ENCODE data around the gene ZNF614. TPM values are rescaled to one million over a fixed set of nuclear protein-coding genes. Genes with fewer than 3 reads are reported as not detected.

The ZNF614 gene
- total and polyA plus RNA-seq, 9 of the 15 experiments (the other 6 are each of a cell fraction or from before 2014, with no cell fraction given), result 4.9 to 16.3 (median 11.4) TPM

DNA sequence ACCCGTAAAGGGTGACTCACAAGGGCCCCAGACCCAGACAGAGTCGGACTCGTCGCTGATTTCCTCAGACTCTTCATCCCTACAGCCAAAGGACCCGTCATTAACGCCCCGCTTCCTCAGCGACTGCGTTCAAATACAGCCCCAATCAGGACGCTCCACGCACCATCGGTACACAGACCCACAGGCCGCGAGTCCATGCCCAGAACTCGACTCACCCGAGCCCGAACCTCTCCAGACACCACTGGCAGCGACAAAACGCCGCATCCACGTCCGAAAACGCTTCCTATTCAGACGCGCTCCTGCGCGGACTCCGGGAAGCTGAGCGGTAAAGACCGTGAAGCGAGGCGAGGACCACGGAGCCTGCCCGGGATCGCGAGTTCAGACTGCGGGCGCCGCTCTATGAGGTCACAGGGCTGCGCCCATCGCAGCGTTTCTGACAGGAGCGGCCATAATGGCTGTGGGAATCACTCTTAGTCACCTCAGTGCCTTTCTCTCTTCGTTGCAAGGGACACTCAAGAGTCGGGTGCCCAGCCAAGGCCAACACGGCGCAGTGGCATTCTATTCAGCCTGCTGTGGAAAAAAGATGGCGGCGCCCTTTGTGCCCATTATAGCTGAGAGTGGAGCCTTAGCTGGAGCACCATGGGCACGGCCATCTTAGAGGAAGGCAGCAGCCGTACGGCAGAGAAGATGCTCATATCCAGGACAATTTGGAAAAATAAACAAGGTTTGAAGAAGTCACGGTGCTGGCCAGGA is at the start of gene ZNF614 (continued):
- TF ChIP-seq ZKSCAN3 (CRISPR knock-in tag; IDR thresholded peaks at IDR 0.05) (no peak), IFI16 (CRISPR knock-in tag; IDR thresholded peaks at IDR 0.05) (no peak), RUNX1 (IDR thresholded peaks at IDR 0.05; ENCODE audit: low read depth) (no peak), CREB3 (tag; conservative IDR thresholded peaks at IDR 0.05; ENCODE audit: low read depth) (peak; percentile 90), BRD9 (IDR thresholded peaks at IDR 0.05; ENCODE audit: low read depth, partially characterized antibody) (no peak), CAMTA2 (CRISPR knock-in tag; conservative IDR thresholded peaks at IDR 0.05) (no peak), ZNF134 (CRISPR knock-in tag; conservative IDR thresholded peaks at IDR 0.05) (peak; percentile 60), OTX1 (CRISPR knock-in tag; IDR thresholded peaks at IDR 0.05) (no peak), BRD4 (IDR thresholded peaks at IDR 0.05) (0 out of 2 replicates have a peak, but pooled peaks have one; percentile 28), RB1 (IDR thresholded peaks at IDR 0.05; ENCODE audit: low read depth) (no peak), MYBL2 (IDR thresholded peaks at IDR 0.05; ENCODE audit: low read depth) (peak; percentile 76), MYBL2 (CRISPR knock-in tag; IDR thresholded peaks at IDR 0.05; ENCODE audit: borderline replicate concordance) (no peak), NR2F6 (CRISPR knock-in tag; IDR thresholded peaks at IDR 0.05) (no peak), ZNF263 (CRISPR knock-in tag; IDR thresholded peaks at IDR 0.05; ENCODE audit: borderline replicate concordance) (peak; percentile 83), ESRRA (IDR thresholded peaks at IDR 0.05; ENCODE audit: borderline replicate concordance, low read depth) (peak; percentile 42; the same call in 1 of the 2 replicates), SMAD2 (IDR thresholded peaks at IDR 0.05; ENCODE audit: low read depth, low read length) (no peak), NCOA1 (IDR thresholded peaks at IDR 0.05; ENCODE audit: low read depth) (no peak), BHLHE40 (IDR thresholded peaks at IDR 0.05; ENCODE audit: low read length) (0 out of 2 replicates have a peak, but pooled peaks have one; percentile 18), CHD2 (IDR thresholded peaks at IDR 0.05; ENCODE audit: low read depth, low read length) (peak; percentile 93), TEAD4 (IDR thresholded peaks at IDR 0.05; ENCODE audit: low read length) (peak; percentile 43; the same call in 1 of the 2 replicates), TEAD4 (CRISPR knock-in tag; IDR thresholded peaks at IDR 0.05; ENCODE audit: borderline replicate concordance) (no peak)
- TF ChIP-seq, protein P1, sequence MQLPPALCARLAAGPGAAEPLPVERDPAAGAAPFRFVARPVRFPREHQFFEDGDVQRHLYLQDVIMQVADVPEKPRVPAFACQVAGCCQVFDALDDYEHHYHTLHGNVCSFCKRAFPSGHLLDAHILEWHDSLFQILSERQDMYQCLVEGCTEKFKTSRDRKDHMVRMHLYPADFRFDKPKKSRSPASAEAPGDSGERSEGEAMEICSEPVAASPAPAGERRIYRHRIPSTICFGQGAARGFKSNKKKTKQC (CRISPR knock-in tag; IDR thresholded peaks at IDR 0.05), result peak; percentile 74; the same call in 1 of the 2 replicates
- TF ChIP-seq, protein P2, sequence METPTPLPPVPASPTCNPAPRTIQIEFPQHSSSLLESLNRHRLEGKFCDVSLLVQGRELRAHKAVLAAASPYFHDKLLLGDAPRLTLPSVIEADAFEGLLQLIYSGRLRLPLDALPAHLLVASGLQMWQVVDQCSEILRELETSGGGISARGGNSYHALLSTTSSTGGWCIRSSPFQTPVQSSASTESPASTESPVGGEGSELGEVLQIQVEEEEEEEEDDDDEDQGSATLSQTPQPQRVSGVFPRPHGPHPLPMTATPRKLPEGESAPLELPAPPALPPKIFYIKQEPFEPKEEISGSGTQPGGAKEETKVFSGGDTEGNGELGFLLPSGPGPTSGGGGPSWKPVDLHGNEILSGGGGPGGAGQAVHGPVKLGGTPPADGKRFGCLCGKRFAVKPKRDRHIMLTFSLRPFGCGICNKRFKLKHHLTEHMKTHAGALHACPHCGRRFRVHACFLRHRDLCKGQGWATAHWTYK (CRISPR knock-in tag; IDR thresholded peaks at IDR 0.05), result peak; percentile 79; the same call in 1 of the 2 replicates
- TF ChIP-seq, protein P3, sequence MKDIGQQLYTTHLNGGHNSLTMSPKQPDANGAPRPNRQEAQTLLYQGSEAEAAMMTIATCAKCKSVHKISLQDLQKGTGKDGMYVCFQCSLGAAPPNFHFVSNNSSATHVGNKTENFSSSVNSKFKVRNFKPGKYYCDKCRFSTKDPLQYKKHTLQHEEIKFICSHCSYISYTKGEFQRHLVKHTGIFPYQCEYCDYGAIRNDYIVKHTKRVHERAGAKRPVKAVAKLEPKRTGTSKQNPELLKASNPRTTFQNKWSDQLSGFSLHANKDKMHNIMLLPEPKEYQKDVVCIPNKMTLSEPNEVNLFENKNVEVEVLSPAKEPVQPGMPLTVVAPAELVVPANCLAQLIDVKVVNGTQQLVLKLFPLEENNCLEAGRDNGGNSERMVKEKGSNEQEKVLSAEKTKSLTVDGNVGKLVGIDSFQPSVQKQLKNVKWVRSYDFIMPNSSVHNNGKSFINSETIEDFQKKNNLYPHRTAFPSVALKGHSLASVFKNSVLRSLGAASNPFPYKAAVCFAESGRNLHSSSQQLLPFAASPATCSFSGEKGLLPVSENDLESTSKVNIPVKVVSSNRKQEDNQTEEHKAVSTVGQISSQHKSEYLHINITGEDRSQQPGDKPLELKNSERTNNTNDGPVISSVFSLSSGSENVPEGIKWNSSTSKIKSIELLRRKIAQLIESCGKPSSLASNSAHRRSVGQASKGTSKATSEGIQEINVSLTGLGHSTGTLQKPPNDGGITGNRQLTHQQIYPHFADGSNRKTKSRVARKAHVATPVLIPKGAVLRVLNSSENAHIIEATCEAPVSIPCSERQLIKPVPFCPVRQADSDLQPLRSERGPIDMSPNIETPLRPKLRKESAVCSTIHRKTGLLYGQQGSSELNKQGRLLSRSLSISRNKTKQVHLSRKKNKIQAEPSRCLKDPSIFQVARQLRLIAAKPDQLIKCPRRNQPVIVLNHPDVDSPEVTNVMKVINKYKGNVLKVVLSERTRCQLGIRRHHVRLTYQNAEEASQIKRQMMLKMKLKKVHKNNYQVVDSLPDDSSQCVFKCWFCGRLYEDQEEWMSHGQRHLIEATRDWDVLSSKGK (CRISPR knock-in tag; IDR thresholded peaks at IDR 0.05), result no peak

Measured in K562 (cell line).